Uterus (tissue), 4 donors: ENCODE measurements around the gene OR2T29. TPM values are rescaled to one million over a fixed set of nuclear protein-coding genes. Genes with fewer than 3 reads are reported as not detected.
"Not testable (repeated sequence)": the region's sequence is repeated elsewhere in the genome, so short reads cannot be mapped to it uniquely, and the experiment has no call there.

ENCODE experiments used
- DNase-seq, 2 donors: peaks; one replicate each; pipeline ENCODE4 v3.0.0-alpha.2; 2019 to 2020
- H3K27ac ChIP-seq, 2 donors: fragments of 200-600 bp; sonication (generic); 1 replicate in 1 of 2; 2 replicates in 1 of 2; pipeline ENCODE4 v1.5.1; 2016 to 2018
- H3K27me3 ChIP-seq, 2 donors: fragments of 200-600 bp; sonication (generic); one replicate each; pipeline ENCODE4 v1.5.1; 2018 to 2019; ENCODE audit warnings: control low read depth in 1 of 2
- H3K36me3 ChIP-seq, 2 donors: fragments of 200-600 bp; sonication (generic); one replicate each; pipeline ENCODE4 v1.5.1; 2019; ENCODE audit warnings: control low read depth in 1 of 2
- H3K4me1 ChIP-seq, 2 donors: fragments of 200-600 bp; sonication (generic); one replicate each; pipeline ENCODE4 v1.5.1; 2018 to 2019; ENCODE audit warnings: control low read depth in 1 of 2
- H3K4me3 ChIP-seq, 2 donors: fragments of 200-600 bp; sonication (generic); 1 replicate in 1 of 2; 2 replicates in 1 of 2; pipeline ENCODE4 v1.5.1; 2018 to 2019; ENCODE audit warnings: mild to moderate bottlenecking in 1 of 2
- H3K9me3 ChIP-seq, 2 donors: fragments of 200-600 bp; sonication (generic); one replicate each; pipeline ENCODE4 v1.5.1; 2019; ENCODE audit warnings: control low read depth in 1 of 2
- CTCF ChIP-seq, 4 experiments: fragments of 200-600 bp in 2 of 4; fragments of 450-650 bp in 2 of 4; sonication (generic) in 2 of 4; IDR thresholded peaks; one replicate each; pipeline ENCODE4 v1.5.1; 2016 to 2019; ENCODE audit warnings: antibody characterized with exemption in 4 of 4, mild to moderate bottlenecking in 2 of 4, moderate library complexity in 1 of 4
- POLR2A ChIP-seq, 2 donors: fragments of 450-650 bp; IDR thresholded peaks; one replicate each; pipeline ENCODE4 v1.6.1; 2016; ENCODE audit warnings: antibody characterized with exemption in 2 of 2, mild to moderate bottlenecking in 1 of 2, moderate library complexity in 1 of 2
- intact Hi-C: fragments of 100-400 bp; cut with DNase I; formaldehyde crosslinking; loops from one replicate; pipeline ENCODE4 v1.15.1; 2023; ENCODE audit warnings: low total_unique reads
- small RNA-seq: library from RNA; depleted of rRNA; stranded (forward); fragments of <200 nt; gene quantifications from one replicate; pipeline ENCODE3, GENCODE V24; 2016
- total RNA-seq, 4 donors: library from RNA; depleted of rRNA in 3 of 4; stranded (reverse); fragments of >200 nt in 3 of 4; gene quantifications; one replicate each; pipeline versions ENCODE4 v1.1.0 to v1.2.4, GENCODE V29; 2014 to 2023
- donor health status: DM: yes; HTN: yes; CAD: no.

Gene OR2T29
- total RNA-seq, 4 donors from 2014 or later = not detected

GRCh38 chr1:248521856-248522255, 40.7 kb downstream of the OR2T29 start:
- Histone ChIP-seq H3K4me3 (no peak overlapping the region), H3K36me3 (no peaks in the 10 kb centered on the region), H3K9me3 (no peaks in the 10 kb centered on the region), H3K27me3 (no peaks in the 10 kb centered on the region), H3K4me1 (no peaks in the 10 kb centered on the region), H3K27ac (no peak overlapping the region)
- no peak for DNase-seq
- intact Hi-C loops = no loop called here
- TF ChIP-seq POLR2A (IDR thresholded peaks at IDR 0.05) (no peak), CTCF (IDR thresholded peaks at IDR 0.05) (no peak)

- intact Hi-C loops, H3K27ac ChIP-seq, H3K9me3 ChIP-seq, H3K36me3 ChIP-seq, H3K4me3 ChIP-seq, DNase-seq, H3K4me1 ChIP-seq, H3K27me3 ChIP-seq: not testable (repeated sequence)
These were observed 52.4 kb downstream of the OR2T29 start for GRCh38 chr1:248510217-248510616.

GRCh38 chr1:248507773-248508172, 54.8 kb downstream of the OR2T29 start, which contains the start of gene OR2G6:
Gene OR2G6 (plus strand): TSS chr1:248508073. CDS start chr1:248521647, 13,574 bp downstream.
- intact Hi-C loops, DNase-seq, H3K4me1 ChIP-seq, H3K9me3 ChIP-seq, H3K27me3 ChIP-seq, H3K4me3 ChIP-seq, H3K36me3 ChIP-seq, H3K27ac ChIP-seq: not testable (repeated sequence)

Small RNA genes lying within 50 kb of the gene (small RNA-seq; reads per million reads assigned to genes)
- not detected for gene RF00019

Other genes starting within 250 kb of the OR2T29 start
- gene OR2M7, start 238.2 kb downstream of the OR2T29 start, total RNA-seq = not detected
- not detected for gene OR14C36, start 214.0 kb downstream of the OR2T29 start, total RNA-seq
- not detected for gene OR2T4, start 201.1 kb downstream of the OR2T29 start, total RNA-seq
- gene OR2T6, start 187.0 kb downstream of the OR2T29 start, total RNA-seq = not detected
- not detected for gene OR2T1, start 159.7 kb downstream of the OR2T29 start, total RNA-seq
- gene OR2T2, start 117.1 kb downstream of the OR2T29 start, total RNA-seq = under 1 TPM in 1 of 4 donors, not detected in 3; 0.21 TPM
- gene OR2T3, start 89.4 kb downstream of the OR2T29 start, total RNA-seq = not detected
- not detected for gene OR2T5, start 74.2 kb downstream of the OR2T29 start, total RNA-seq
- gene OR2G6, start 54.7 kb downstream of the OR2T29 start, total RNA-seq = not detected
- gene OR2T34, start 12.0 kb upstream of the OR2T29 start, total RNA-seq = not detected
- not detected for gene OR2T10, start 34.9 kb upstream of the OR2T29 start, total RNA-seq
- not detected for gene OR2T11, start 72.3 kb upstream of the OR2T29 start, total RNA-seq
- gene OR2T35, start 82.5 kb upstream of the OR2T29 start, total RNA-seq = not detected
- not detected for gene OR2T27, start 92.8 kb upstream of the OR2T29 start, total RNA-seq
- gene OR14I1, start 140.0 kb upstream of the OR2T29 start, total RNA-seq = not detected
- not detected for gene LYPD8, start 193.0 kb upstream of the OR2T29 start, total RNA-seq